OCI-M1 (cell line): ENCODE measurements around the gene ZG16.

Experiments
- DNase-seq: peaks from one replicate; lab custom pipeline; 2025; lab: John Stamatoyannopoulos, UW

Gene ZG16

GRCh38 chr16:29809850-29810698, 32.0 kb downstream of the ZG16 start:
- peak; percentile 54 for DNase-seq

- DNase-seq = no peak
Measured at GRCh38 chr16:29810699-29811169, 32.7 kb downstream of the ZG16 start.

- peak; percentile 97 for DNase-seq
Measured at GRCh38 chr16:29811170-29811895, 33.3 kb downstream of the ZG16 start.

GRCh38 chr16:29811896-29812665, 34.0 kb downstream of the ZG16 start, which contains the start of gene PRRT2:
TSS of gene PRRT2 (plus strand) at chr16:29812193. CDS start at chr16:29813055, 862 bp downstream.
- DNase-seq = peak; percentile 79

GRCh38 chr16:29812754-29813643, 34.9 kb downstream of the ZG16 start:
- no peak for DNase-seq

GRCh38 chr16:29813644-29814562, 35.8 kb downstream of the ZG16 start:
- DNase-seq = no peak

GRCh38 chr16:29814592-29814991, 36.5 kb downstream of the ZG16 start:
- DNase-seq = no peak

- peak; percentile 68 for DNase-seq
Measured at GRCh38 chr16:29815032-29815721, 37.1 kb downstream of the ZG16 start.

- DNase-seq = peak; percentile 99
Measured at GRCh38 chr16:29815793-29816693, 38.0 kb downstream of the ZG16 start, which contains the start of gene PAGR1. TSS of gene PAGR1 (plus strand) at chr16:29816152. CDS start at chr16:29816526, 374 bp downstream.

- peak; percentile 84 for DNase-seq
Measured at GRCh38 chr16:29816694-29817441, 38.8 kb downstream of the ZG16 start.

GRCh38 chr16:29818082-29818481, 40.0 kb downstream of the ZG16 start:
- no peak for DNase-seq

GRCh38 chr16:29819506-29819905, 41.5 kb downstream of the ZG16 start:
- DNase-seq = no peak

GRCh38 chr16:29820271-29820701, 42.2 kb downstream of the ZG16 start, which contains the start of gene MVP:
TSS of gene MVP (plus strand) at chr16:29820462. CDS start at chr16:29830550, 10,088 bp downstream.
- peak; percentile 77 for DNase-seq

GRCh38 chr16:29820730-29821642, 42.9 kb downstream of the ZG16 start:
- DNase-seq = no peak

- no peak for DNase-seq
Measured at GRCh38 chr16:29821643-29822115, 43.6 kb downstream of the ZG16 start.

GRCh38 chr16:29824589-29825144, 46.6 kb downstream of the ZG16 start:
- DNase-seq = peak; percentile 31
